Superior temporal gyrus (tissue), 1 donor: ENCODE measurements around the gene RPL10A.

Experiments
- DNase-seq: peaks from one replicate; pipeline ENCODE4 v3.0.0-alpha.2; 2016; ENCODE audit errors: extremely low spot score

The RPL10A gene

GRCh38 chr6:35474942-35475570 is 6.9 kb downstream of the RPL10A start:
- no peak for DNase-seq

GRCh38 chr6:35475573-35475972 is 7.4 kb downstream of the RPL10A start:
- DNase-seq: no peak

- no peak for DNase-seq
These were observed 7.8 kb downstream of the RPL10A start for GRCh38 chr6:35476004-35476403.

- DNase-seq: no peak
These were observed 8.8 kb downstream of the RPL10A start for GRCh38 chr6:35477028-35477427.

GRCh38 chr6:35477551-35478179 is 9.5 kb downstream of the RPL10A start:
- no peak for DNase-seq

GRCh38 chr6:35478259-35478658 is 10.1 kb downstream of the RPL10A start:
- DNase-seq: no peak

- no peak for DNase-seq
These were observed 12.0 kb downstream of the RPL10A start for GRCh38 chr6:35480176-35480575.

- DNase-seq: no peak
These were observed 13.0 kb downstream of the RPL10A start for GRCh38 chr6:35481226-35481625.

- DNase-seq: no peak
These were observed 14.9 kb downstream of the RPL10A start for GRCh38 chr6:35483062-35483461.

- no peak for DNase-seq
These were observed 15.3 kb downstream of the RPL10A start for GRCh38 chr6:35483490-35483889.

- DNase-seq: no peak
These were observed 15.9 kb downstream of the RPL10A start for GRCh38 chr6:35483893-35484645.

- DNase-seq: no peak
These were observed 16.8 kb downstream of the RPL10A start for GRCh38 chr6:35484921-35485392.

GRCh38 chr6:35485402-35485877 is 17.2 kb downstream of the RPL10A start:
- DNase-seq: no peak

- DNase-seq: no peak
These were observed 18.1 kb downstream of the RPL10A start for GRCh38 chr6:35486005-35486925.

GRCh38 chr6:35487658-35488516 is 19.7 kb downstream of the RPL10A start:
- DNase-seq: no peak

- DNase-seq: no peak
These were observed 20.3 kb downstream of the RPL10A start for GRCh38 chr6:35488517-35488862.

- DNase-seq: no peak
These were observed 20.9 kb downstream of the RPL10A start for GRCh38 chr6:35489066-35489465.

- DNase-seq: no peak
These were observed 22.0 kb downstream of the RPL10A start for GRCh38 chr6:35489995-35490791.

GRCh38 chr6:35490821-35491557 is 22.8 kb downstream of the RPL10A start:
- DNase-seq: no peak
